A549 (cell line): ENCODE measurements around the gene TMPRSS9. TPM values are rescaled to one million over a fixed set of nuclear protein-coding genes. Genes with fewer than 3 reads are reported as not detected.

Experiments used
- ATAC-seq, 2 experiments: fragments of 200-7000 bp in 1 of 2; fragments of >200 bp in 1 of 2; cut with Nextera tagmentation in 1 of 2; cut with Tn5 transposase in 1 of 2; 3 replicates each; pipeline versions ENCODE4 v1.8.0 to v1.9.1; 2018 to 2020; ENCODE audit warnings: mild to moderate bottlenecking in 1 of 2, moderate library complexity in 1 of 2
- CTCF ChIA-PET: fragments of 300-600 bp; sonication (Branson Sonifier 250); formaldehyde crosslinking; extraction: SDS; loops from one replicate; lab custom pipeline; 2021; ENCODE audit warnings: antibody characterized with exemption, inconsistent platforms; lab: Yijun Ruan, JAX
- POLR2A ChIA-PET: fragments of 350-600 bp; formaldehyde crosslinking; extraction: SDS; loops from one replicate; lab custom pipeline; 2021; ENCODE audit warnings: antibody characterized with exemption, inconsistent platforms; lab: Yijun Ruan, JAX
- DNase-seq, 2 experiments: peaks; one replicate each; pipeline versions ENCODE4 v3.0.0 to v3.0.0-alpha.2; 2011 to 2016; ENCODE audit warnings: low read depth in 1 of 2, low spot score in 1 of 2
- FAIRE-seq: peaks from 2 replicates; lab custom pipeline; 2011; peaks lifted over from hg19 to GRCh38; lab: Jason Lieb, UNC
- H3K27ac ChIP-seq, 2 experiments: fragments of >200 bp; sonication (Bioruptor Twin); formaldehyde crosslinking; 3 replicates each; pipeline ENCODE4 v1.5.1; 2016 to 2017
- H3K4me1 ChIP-seq: fragments of >200 bp; sonication (Bioruptor Twin); formaldehyde crosslinking; 3 replicates; pipeline ENCODE4 v1.6.1; 2016
- H3K4me2 ChIP-seq: fragments of >200 bp; sonication (Bioruptor Twin); formaldehyde crosslinking; 3 replicates; pipeline ENCODE4 v1.6.1; 2016
- H3K4me3 ChIP-seq: fragments of >200 bp; sonication (Bioruptor Twin); formaldehyde crosslinking; 3 replicates; pipeline ENCODE4 v1.5.1; 2016
- H3K9me3 ChIP-seq: fragments of >200 bp; sonication (Bioruptor Twin); formaldehyde crosslinking; 3 replicates; pipeline ENCODE4 v1.6.1; 2016
- BHLHE40 ChIP-seq: IDR thresholded peaks from 2 replicates; pipeline ENCODE4 v1.6.1; 2012; ENCODE audit warnings: low read depth, low read length, inconsistent platforms
- CEBPB ChIP-seq, 2 experiments: fragments of >200 bp in 1 of 2; sonication (Bioruptor Twin) in 1 of 2; formaldehyde crosslinking in 1 of 2; IDR thresholded peaks; 2 replicates each; pipeline ENCODE4 v1.6.1; 2012 to 2016
- CTCF ChIP-seq: fragments of >200 bp; sonication (Bioruptor Twin); formaldehyde crosslinking; IDR thresholded peaks from 3 replicates; pipeline ENCODE4 v1.5.1; 2016
- E2F6 ChIP-seq: IDR thresholded peaks from 2 replicates; pipeline ENCODE4 v1.6.1; 2012; ENCODE audit warnings: low read depth, borderline replicate concordance
- EHMT2 ChIP-seq: fragments of 200-600 bp; sonication (generic); IDR thresholded peaks from 2 replicates; pipeline ENCODE4 v1.6.1; 2016; ENCODE audit warnings: antibody characterized with exemption, low read depth, mild to moderate bottlenecking, moderate library complexity
- ELK1 ChIP-seq: fragments of 150-350 bp; IDR thresholded peaks from 2 replicates; pipeline ENCODE4 v1.6.1; 2014; ENCODE audit warnings: low read depth, mild to moderate bottlenecking, low read length
- FOSB ChIP-seq: fragments of 250-450 bp; sonication (Bioruptor Pico); IDR thresholded peaks from 2 replicates; pipeline ENCODE4 v1.5.0; 2020; ENCODE audit warnings: mild to moderate bottlenecking, moderate library complexity
- FOSL2 ChIP-seq, 2 experiments: fragments of 450-650 bp in 1 of 2; fragments of >200 bp in 1 of 2; sonication (Bioruptor Twin) in 1 of 2; formaldehyde crosslinking; IDR thresholded peaks; 2 replicates each; pipeline versions ENCODE4 v1.5.0 to v1.6.1; 2016 to 2020; ENCODE audit warnings: mild to moderate bottlenecking in 1 of 2, moderate library complexity in 1 of 2
- GATA3 ChIP-seq: IDR thresholded peaks from 2 replicates; pipeline ENCODE4 v1.6.1; 2012; ENCODE audit warnings: borderline replicate concordance
- HES2 ChIP-seq: fragments of >200 bp; sonication (Bioruptor Twin); formaldehyde crosslinking; IDR thresholded peaks from 2 replicates; pipeline ENCODE4 v1.6.1; 2016
- HEYL ChIP-seq: fragments of 250-450 bp; sonication (Bioruptor Pico); IDR thresholded peaks from 2 replicates; pipeline ENCODE4 v1.8.0; 2021; ENCODE audit warnings: mild to moderate bottlenecking, moderate library complexity
- HOXA7 ChIP-seq: fragments of 250-450 bp; sonication (Bioruptor Pico); IDR thresholded peaks from 2 replicates; pipeline ENCODE4 v1.5.0; 2020; ENCODE audit warnings: mild to moderate bottlenecking, moderate library complexity
- HOXB5 ChIP-seq: fragments of 250-450 bp; sonication (Bioruptor Pico); IDR thresholded peaks from 2 replicates; pipeline ENCODE4 v1.5.0; 2020; ENCODE audit warnings: mild to moderate bottlenecking, moderate library complexity
- KDM5A ChIP-seq: fragments of 200-600 bp; sonication (generic); IDR thresholded peaks from 2 replicates; pipeline ENCODE4 v1.6.1; 2016; ENCODE audit warnings: antibody characterized with exemption, mild to moderate bottlenecking
- NFE2L2 ChIP-seq: fragments of 150-350 bp; conservative IDR thresholded peaks from 2 replicates; pipeline ENCODE4 v1.6.1; 2014; ENCODE audit warnings: low read length
- NPAS2 ChIP-seq: fragments of 250-450 bp; sonication (Bioruptor Pico); IDR thresholded peaks from 2 replicates; pipeline ENCODE4 v1.8.0; 2022; ENCODE audit warnings: mild to moderate bottlenecking, moderate library complexity, borderline replicate concordance
- NR3C1 ChIP-seq: fragments of >200 bp; sonication (Bioruptor Twin); formaldehyde crosslinking; IDR thresholded peaks from 3 replicates; pipeline ENCODE4 v1.6.1; 2017
- RCOR1 ChIP-seq: fragments of 150-350 bp; IDR thresholded peaks from 2 replicates; pipeline ENCODE4 v1.6.1; 2014; ENCODE audit warnings: antibody characterized with exemption, low read length, low read depth
- SMC3 ChIP-seq: fragments of >200 bp; sonication (Bioruptor Twin); formaldehyde crosslinking; IDR thresholded peaks from 3 replicates; pipeline ENCODE4 v1.6.1; 2018; ENCODE audit warnings: inconsistent platforms
- TFCP2L1 ChIP-seq: fragments of 250-450 bp; sonication (Bioruptor Pico); IDR thresholded peaks from 2 replicates; pipeline ENCODE4 v1.5.0; 2021; ENCODE audit warnings: mild to moderate bottlenecking
- TP53 ChIP-seq: fragments of 250-450 bp; sonication (Bioruptor Pico); IDR thresholded peaks from 2 replicates; pipeline ENCODE4 v1.5.0; 2021; ENCODE audit warnings: mild to moderate bottlenecking, moderate library complexity
- ZNF302 ChIP-seq: fragments of 250-450 bp; sonication (Bioruptor Pico); IDR thresholded peaks from 2 replicates; pipeline ENCODE4 v1.9.0; 2021; ENCODE audit warnings: inconsistent platforms, mild to moderate bottlenecking, moderate library complexity
- ZSCAN20 ChIP-seq: fragments of 250-450 bp; sonication (Bioruptor Pico); IDR thresholded peaks from 2 replicates; pipeline ENCODE4 v1.8.0; 2022; ENCODE audit warnings: mild to moderate bottlenecking, moderate library complexity
- WGBS: methylation state at CpG from one replicate; pipeline ENCODE4 v1.1.6; 2017; ENCODE audit errors: missing lambda C conversion rate; 5-methylcytosine and 5-hydroxymethylcytosine counted together
- polyA plus RNA-seq, 4 experiments: library from polyadenylated mRNA; depleted of rRNA in 3 of 4; stranded (reverse); fragments of >200 nt; fragmentation: RNase III in 1 of 4; extraction: RNeasy Plus Mini Kit Qiagen cat#74134 plus additional on column Dnase treatment in 1 of 4; gene quantifications; 2 replicates in 3 of 4; 3 replicates in 1 of 4; pipeline ENCODE4 v1.2.3, GENCODE V29; 2011 to 2017

The TMPRSS9 gene
- polyA plus RNA-seq, 2 of the 4 experiments (the other 2 are of a cell fraction), result 0.01 TPM; not detected in 1

- Histone ChIP-seq H3K9me3 (no peaks in the 10 kb centered on the region), H3K4me3 (no peak overlapping the region), H3K27ac (no peak overlapping the region), H3K4me2 (no peak overlapping the region), H3K4me1 (no peaks in the 10 kb centered on the region)
- ATAC-seq (no peak), DNase-seq (no peak), FAIRE-seq (no peak)
- ChIA-PET CTCF (interaction anchor here (0.6 to 1.3 kb wide), 3 partner anchors 37 to 395 kb away, joined by 3 to 4 read pairs (median 3); no protein-coding TSS in a partner anchor), POLR2A (no interaction called here)
- 81% methylated on average over 10 of the region's 17 CpGs for WGBS
- TF ChIP-seq SMC3 (no peak), NFE2L2 (no peak), CEBPB (IDR thresholded peaks at IDR 0.05) (no peak), EHMT2 (no peak), NPAS2 (CRISPR knock-in tag) (no peak), RCOR1 (no peak), FOSL2 (IDR thresholded peaks at IDR 0.05) (no peak), FOSL2 (CRISPR knock-in tag; IDR thresholded peaks at IDR 0.05) (no peak), E2F6 (no peak), TFCP2L1 (no peak), ZSCAN20 (CRISPR knock-in tag) (no peak), KDM5A (no peak), HES2 (no peak), BHLHE40 (no peak), FOSB (no peak), ZNF302 (CRISPR knock-in tag) (no peak)
These were observed 5.4 kb upstream of the TMPRSS9 start for GRCh38 chr19:2354670-2355069.

GRCh38 chr19:2355168-2356035 lies 4.7 kb upstream of the TMPRSS9 start:
- Histone ChIP-seq H3K4me1 (no peaks in the 10 kb centered on the region), H3K27ac (no peak overlapping the region), H3K9me3 (no peaks in the 10 kb centered on the region), H3K4me2 (no peak overlapping the region), H3K4me3 (no peak overlapping the region)
- DNase-seq (no peak), FAIRE-seq (no peak), ATAC-seq (no peak)
- TF ChIP-seq NR3C1 (no peak), HEYL (CRISPR knock-in tag) (no peak), HOXB5 (no peak), TP53 (CRISPR knock-in tag) (no peak), EHMT2 (no peak), GATA3 (no peak), FOSL2 (IDR thresholded peaks at IDR 0.05) (no peak), FOSL2 (CRISPR knock-in tag; IDR thresholded peaks at IDR 0.05) (no peak), HOXA7 (CRISPR knock-in tag) (no peak), ELK1 (no peak), NFE2L2 (no peak), CTCF (no peak)
- ChIA-PET CTCF (interaction anchor here (0.6 to 1.3 kb wide), 2 partner anchors 37 to 336 kb away, joined by 3 to 4 read pairs; no protein-coding TSS in a partner anchor), POLR2A (no interaction called here)
- WGBS, result 94% methylated on average over 22 of the region's 24 CpGs
